ENCODE measurements around the gene PAQR7. TPM values are rescaled to one million over a fixed set of nuclear protein-coding genes. Genes with fewer than 3 reads are reported as not detected.
A peak's percentile ranks its signal among the peaks of the same experiment; 100 is the strongest.

Gene PAQR7
- total RNA-seq, 1 experiment from 2014 or later = 7.9 TPM

DNA sequence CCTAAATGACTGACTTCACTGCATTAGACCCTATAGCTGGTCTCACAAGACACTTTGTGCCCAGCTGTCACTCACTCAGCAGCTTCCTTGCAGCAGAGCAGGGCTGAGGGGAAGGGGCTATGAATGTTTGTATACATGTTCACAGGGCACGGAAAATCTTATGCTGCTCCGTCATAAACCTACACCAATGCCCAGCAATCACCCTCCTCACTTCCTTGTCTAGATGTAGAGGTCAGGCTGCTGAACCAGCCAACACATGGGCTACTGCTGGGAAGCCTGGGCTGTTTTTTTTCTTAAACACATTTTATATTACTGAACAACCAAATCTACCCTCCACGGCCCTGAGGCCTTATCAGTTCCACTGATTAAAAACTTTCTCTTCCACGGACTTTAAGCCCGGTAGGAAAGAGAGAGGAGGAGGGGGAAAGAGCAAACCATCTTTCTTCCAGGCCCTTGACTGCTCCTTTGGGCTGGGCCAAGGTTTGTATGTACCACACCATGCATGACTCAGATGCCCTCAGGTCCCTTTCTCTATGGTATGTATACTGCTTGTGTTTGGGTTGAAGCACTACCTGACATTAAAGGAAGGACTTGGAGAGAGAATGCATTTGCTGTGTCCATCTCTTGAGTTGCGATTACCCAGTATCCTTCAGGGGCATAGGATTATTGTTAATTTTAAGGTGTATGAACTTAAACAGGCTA, 43.0 kb downstream of the PAQR7 start:
- Histone ChIP-seq H3K36me3 (replicated peaks; ENCODE audit: control insufficient read depth, insufficient read depth, low read length) (peaks cover 57% of the 10 kb centered on the region), H3K27me3 (ENCODE audit: control insufficient read depth, insufficient read depth, low read length) (no peaks in the 10 kb centered on the region), H3K4me3 (ENCODE audit: insufficient read depth, low read depth, low read length) (no peak overlapping the region)
- no peak for DNase-seq

DNA sequence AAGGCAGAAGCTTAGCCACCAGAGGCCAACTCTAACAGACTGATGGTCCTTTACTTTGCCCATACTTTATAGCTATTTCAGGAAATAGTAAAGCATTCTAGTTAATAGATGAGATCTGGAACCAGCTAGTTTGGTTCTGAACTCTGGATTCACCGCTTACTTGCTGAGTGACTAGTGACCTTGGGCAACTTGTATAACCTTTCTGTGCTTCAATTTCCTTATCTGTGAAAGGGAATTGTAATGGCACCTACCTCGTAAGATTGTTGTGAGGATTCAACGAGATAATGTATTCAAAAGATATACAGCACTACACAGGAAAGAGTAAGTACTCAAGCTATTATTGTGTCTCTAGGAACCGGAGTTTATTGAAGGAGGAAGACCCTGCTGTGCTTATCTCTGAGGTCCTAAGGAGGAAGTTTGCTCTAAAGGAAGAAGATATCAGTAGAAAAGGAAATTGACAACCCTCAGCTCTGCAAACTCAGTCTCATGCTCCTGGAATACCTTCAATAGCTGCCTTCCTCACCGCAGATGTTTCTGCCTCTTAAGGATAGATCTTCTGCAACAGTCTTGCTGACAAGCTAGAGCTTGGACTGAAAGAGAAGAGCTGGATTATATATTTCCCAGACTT, 43.8 kb downstream of the PAQR7 start:
- DNase-seq = no peak
- Histone ChIP-seq H3K27me3 (ENCODE audit: control insufficient read depth, insufficient read depth, low read length) (no peaks in the 10 kb centered on the region), H3K36me3 (replicated peaks; ENCODE audit: control insufficient read depth, insufficient read depth, low read length) (peaks cover 56% of the 10 kb centered on the region), H3K4me3 (ENCODE audit: insufficient read depth, low read depth, low read length) (no peak overlapping the region)

DNA sequence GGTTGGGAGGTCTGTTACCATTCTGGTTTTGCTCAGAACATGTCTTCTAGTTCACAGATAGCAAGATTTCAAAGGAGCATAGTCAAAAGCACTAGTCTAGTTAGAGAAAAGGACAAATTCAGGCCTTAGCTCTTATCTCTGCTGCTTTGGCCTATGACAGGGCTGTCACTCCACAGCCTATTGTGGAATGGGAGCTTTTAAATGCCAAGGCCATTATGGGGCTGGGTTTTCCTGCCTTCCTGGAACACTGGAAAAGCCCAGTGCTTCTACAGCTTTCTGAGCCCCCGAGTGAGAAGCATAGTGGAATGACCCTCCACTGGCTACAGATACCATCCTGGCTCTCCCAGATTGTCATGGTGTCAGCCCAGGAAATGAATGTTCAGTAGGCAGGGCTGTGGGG, 46.5 kb downstream of the PAQR7 start:
- Histone ChIP-seq H3K36me3 (replicated peaks; ENCODE audit: control insufficient read depth, insufficient read depth, low read length) (peaks cover 42% of the 10 kb centered on the region), H3K27me3 (ENCODE audit: control insufficient read depth, insufficient read depth, low read length) (no peaks in the 10 kb centered on the region), H3K4me3 (ENCODE audit: insufficient read depth, low read depth, low read length) (no peak overlapping the region)
- DNase-seq = no peak

- Histone ChIP-seq H3K36me3 (replicated peaks; ENCODE audit: control insufficient read depth, insufficient read depth, low read length) (peaks cover 42% of the 10 kb centered on the region), H3K27me3 (ENCODE audit: control insufficient read depth, insufficient read depth, low read length) (no peaks in the 10 kb centered on the region), H3K4me3 (ENCODE audit: insufficient read depth, low read depth, low read length) (no peak overlapping the region)
- DNase-seq = no peak
These were observed 47.0 kb downstream of the PAQR7 start for GRCh38 chr1:25828491-25828890.

GRCh38 chr1:25826571-25826970, 48.9 kb downstream of the PAQR7 start:
- Histone ChIP-seq H3K36me3 (replicated peaks; ENCODE audit: control insufficient read depth, insufficient read depth, low read length) (peaks cover 30% of the 10 kb centered on the region), H3K4me3 (ENCODE audit: insufficient read depth, low read depth, low read length) (no peak overlapping the region), H3K27me3 (ENCODE audit: control insufficient read depth, insufficient read depth, low read length) (no peaks in the 10 kb centered on the region)
- DNase-seq = no peak

- H3K4me3 ChIP-seq (ENCODE audit: insufficient read depth, low read depth, low read length) = no peak overlapping the region
- H3K27me3 ChIP-seq (ENCODE audit: control insufficient read depth, insufficient read depth, low read length) = 0 out of 2 replicates have a peak, but pooled peaks cover 2% of the 10 kb centered on the region
- no peak for DNase-seq
- H3K36me3 ChIP-seq (replicated peaks; ENCODE audit: control insufficient read depth, insufficient read depth, low read length) = peaks cover 21% of the 10 kb centered on the region
These were observed 49.9 kb downstream of the PAQR7 start for GRCh38 chr1:25825605-25826004.

DNA sequence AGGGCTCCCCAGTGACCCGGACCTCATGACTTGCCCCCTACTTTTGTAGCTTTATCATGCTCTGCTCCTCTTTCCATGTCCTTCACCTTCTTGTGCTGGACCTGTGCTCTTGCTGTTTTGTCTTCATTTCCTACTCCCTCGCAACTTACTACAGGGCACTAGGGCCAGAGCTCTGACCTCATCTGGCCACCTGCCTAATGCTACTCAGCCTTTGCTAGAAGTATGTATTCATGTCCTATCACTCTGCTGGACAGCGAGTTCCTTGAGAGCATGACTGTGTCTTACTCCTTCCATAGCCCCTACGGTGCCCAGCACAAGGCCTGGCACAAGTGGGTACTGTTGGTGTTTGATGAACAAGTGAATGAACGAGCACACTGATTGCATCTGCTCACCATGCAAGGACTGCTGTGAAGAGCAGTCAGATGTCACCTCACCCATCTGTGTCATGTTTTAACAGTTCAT, 53.8 kb downstream of the PAQR7 start:
- Histone ChIP-seq H3K4me3 (ENCODE audit: insufficient read depth, low read depth, low read length) (no peak overlapping the region), H3K27me3 (ENCODE audit: control insufficient read depth, insufficient read depth, low read length) (0 out of 2 replicates have a peak, but pooled peaks cover 2% of the 10 kb centered on the region), H3K36me3 (replicated peaks; ENCODE audit: control insufficient read depth, insufficient read depth, low read length) (no peaks in the 10 kb centered on the region)
- no peak for DNase-seq

DNA sequence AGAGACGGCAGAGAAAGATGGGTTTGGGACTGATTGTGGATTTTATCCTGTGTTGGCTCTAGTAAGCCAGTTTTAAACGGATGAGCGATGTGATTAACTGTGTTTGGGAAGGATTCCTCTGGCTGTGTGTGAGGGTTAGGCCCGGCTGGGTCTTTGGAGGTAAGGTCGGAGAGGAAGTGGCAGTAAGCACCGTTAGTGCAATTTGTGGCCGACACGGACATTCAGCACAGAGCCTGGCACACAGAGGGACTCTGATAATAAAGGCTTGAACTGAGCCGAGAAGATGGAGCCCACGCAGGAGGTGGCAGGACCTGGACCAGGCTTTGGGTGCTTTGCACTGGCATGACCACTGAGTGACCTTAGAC, 54.4 kb downstream of the PAQR7 start:
- no peaks in the 10 kb centered on the region for H3K36me3 ChIP-seq (replicated peaks; ENCODE audit: control insufficient read depth, insufficient read depth, low read length)
- no peak for DNase-seq
- H3K27me3 ChIP-seq (ENCODE audit: control insufficient read depth, insufficient read depth, low read length) = 0 out of 2 replicates have a peak, but pooled peaks cover 2% of the 10 kb centered on the region
- peak overlapping the region; percentile 97 for H3K4me3 ChIP-seq (ENCODE audit: insufficient read depth, low read depth, low read length)

DNA sequence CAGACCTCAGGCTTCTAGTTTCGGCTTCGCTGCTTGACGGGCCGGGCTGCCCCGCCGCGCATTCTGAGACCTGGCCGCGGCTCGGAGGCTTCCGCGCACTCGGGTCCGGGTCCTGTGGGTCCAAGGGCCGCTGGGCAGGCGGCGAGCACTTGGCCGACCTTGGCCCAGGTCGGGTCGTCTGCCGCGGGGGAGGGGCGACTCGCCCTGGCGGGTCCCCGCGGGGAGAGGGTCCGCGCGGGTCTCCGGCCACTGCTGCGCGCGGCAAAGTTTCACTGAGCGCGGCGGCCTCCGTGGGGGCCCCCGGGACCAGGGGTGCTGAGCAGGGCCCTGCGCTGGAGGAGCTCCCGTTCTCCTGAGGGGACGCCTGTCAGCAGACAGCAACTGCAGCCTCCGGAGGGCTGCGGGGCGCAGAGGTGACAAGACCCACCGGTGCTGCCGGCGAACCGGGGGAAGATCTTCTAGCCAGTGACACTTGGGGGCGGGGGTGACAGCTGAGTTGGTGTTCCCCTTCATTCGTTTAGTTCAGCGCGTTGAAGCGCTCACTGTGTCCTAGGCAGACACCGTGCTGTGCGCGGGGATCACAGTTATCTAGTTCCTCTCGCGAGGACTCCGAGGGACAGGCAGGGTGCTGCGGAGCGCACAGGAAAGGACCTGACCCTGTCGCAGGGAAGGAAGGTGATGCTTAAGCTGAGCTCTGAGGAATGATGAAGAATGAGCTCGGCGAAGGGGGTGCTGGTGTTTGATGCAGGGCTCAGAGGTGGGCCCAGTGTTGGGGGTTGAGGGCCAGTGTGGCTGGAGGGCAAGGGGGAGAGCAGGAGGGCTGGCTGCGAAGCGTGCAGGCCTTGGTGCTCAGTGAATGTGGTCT, 55.0 kb downstream of the PAQR7 start:
- Histone ChIP-seq H3K4me3 (ENCODE audit: insufficient read depth, low read depth, low read length) (peak overlapping the region; percentile 97), H3K27me3 (ENCODE audit: control insufficient read depth, insufficient read depth, low read length) (0 out of 2 replicates have a peak, but pooled peaks cover 2% of the 10 kb centered on the region), H3K36me3 (replicated peaks; ENCODE audit: control insufficient read depth, insufficient read depth, low read length) (no peaks in the 10 kb centered on the region)
- DNase-seq = peak; percentile 87

GRCh38 chr1:25819491-25820246, 55.8 kb downstream of the PAQR7 start, which contains the start of gene MTFR1L:
Gene MTFR1L (plus strand): TSS chr1:25819954. CDS start chr1:25823105, 3,151 bp downstream.
- peak; percentile 99 for DNase-seq
- 0 out of 2 replicates have a peak, but pooled peaks cover 2% of the 10 kb centered on the region for H3K27me3 ChIP-seq (ENCODE audit: control insufficient read depth, insufficient read depth, low read length)
- H3K36me3 ChIP-seq (replicated peaks; ENCODE audit: control insufficient read depth, insufficient read depth, low read length) = no peaks in the 10 kb centered on the region

DNA sequence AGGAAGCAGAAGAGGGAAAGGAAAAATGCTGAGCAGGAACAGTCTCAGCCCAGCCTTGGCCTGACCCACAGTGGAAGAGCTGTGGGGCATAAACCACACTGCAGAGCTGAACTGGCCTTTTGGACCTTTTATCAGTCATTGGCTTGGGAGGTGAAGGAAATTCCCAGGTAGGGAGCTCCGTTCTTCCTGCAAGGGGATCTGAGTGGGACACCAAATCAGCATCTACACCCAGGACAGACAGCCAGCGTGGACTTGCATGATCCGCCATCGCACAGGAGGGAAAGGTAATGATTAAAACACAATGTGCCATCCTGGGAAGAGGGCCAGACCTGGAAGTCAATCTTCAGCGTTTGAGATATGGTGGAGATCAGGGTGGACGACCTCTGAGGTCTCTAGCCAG, 56.9 kb downstream of the PAQR7 start:
- H3K36me3 ChIP-seq (replicated peaks; ENCODE audit: control insufficient read depth, insufficient read depth, low read length) = peaks cover 8% of the 10 kb centered on the region
- H3K27me3 ChIP-seq (ENCODE audit: control insufficient read depth, insufficient read depth, low read length) = 0 out of 2 replicates have a peak, but pooled peaks cover 2% of the 10 kb centered on the region
- no peak overlapping the region for H3K4me3 ChIP-seq (ENCODE audit: insufficient read depth, low read depth, low read length)
- DNase-seq = no peak

More at GRCh38 chr1:25819491-25820246, 55.8 kb downstream of the PAQR7 start, which contains the start of gene MTFR1L:
- H3K4me3 ChIP-seq (ENCODE audit: insufficient read depth, low read depth, low read length) = peak within 1 kb of the TSS; percentile 97

DNA sequence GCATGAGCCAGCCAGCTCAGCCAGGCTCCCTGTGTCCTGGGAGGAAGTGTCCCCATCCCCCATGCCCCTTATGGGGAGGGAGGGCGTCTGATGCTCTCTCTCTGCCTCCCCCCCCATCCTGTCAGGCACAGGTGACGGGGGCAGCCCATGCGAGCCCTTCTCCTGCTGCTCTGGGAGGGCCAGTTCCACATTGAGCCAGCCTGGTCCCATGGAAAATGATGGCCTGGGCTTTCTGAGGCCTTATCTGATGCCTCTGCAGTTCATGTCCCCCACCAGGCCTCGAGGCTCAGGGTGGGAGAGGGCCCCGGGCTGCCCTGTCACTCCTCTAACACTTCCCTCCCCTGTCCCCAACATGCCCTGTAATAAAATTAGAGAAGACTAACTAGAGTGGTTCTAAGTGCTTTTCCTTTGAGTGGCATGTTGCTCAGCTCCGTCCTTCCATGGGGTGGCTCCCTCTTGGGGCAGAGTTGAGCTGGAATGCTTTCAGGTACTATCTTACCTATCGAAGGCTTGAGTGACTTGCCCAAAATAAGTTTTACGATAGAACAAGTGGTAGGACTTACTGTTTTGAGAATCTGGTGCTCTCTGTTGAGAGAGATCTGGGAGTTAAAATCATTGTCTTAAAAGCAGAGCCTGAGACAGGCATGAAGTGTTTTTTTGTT, 57.5 kb downstream of the PAQR7 start:
- Histone ChIP-seq H3K36me3 (replicated peaks; ENCODE audit: control insufficient read depth, insufficient read depth, low read length) (peaks cover 8% of the 10 kb centered on the region), H3K27me3 (ENCODE audit: control insufficient read depth, insufficient read depth, low read length) (0 out of 2 replicates have a peak, but pooled peaks cover 2% of the 10 kb centered on the region), H3K4me3 (ENCODE audit: insufficient read depth, low read depth, low read length) (no peak overlapping the region)
- peak; percentile 84 for DNase-seq

DNA sequence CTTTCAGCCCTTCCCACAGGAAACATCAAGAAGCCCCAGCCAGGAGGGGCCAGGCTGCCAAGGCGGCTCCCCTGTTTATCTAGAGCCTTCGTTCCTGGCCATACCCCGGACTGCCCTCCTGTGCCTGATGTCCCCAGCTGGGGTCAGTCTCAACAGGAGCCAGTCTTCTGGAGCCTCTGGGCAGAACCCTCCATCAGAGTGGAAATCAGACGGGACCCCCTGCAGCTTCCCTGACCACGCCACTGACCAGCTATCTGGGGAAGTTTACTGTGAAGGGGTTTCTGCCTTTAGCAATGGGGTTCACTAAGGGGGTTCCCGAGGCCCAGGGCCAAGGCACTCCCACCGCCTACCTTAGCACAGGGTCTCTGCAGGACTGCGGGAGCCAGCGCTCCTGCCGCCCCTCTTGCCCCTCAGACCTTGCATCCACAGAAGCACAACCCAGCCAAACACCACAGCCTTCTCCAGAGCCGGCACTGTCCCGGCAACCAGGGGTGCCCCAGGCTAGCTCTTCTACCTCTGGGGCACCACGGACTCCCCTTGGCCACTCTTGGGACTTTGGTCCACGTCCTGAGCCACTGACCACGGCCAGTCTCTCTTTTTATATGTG, 59.3 kb downstream of the PAQR7 start:
- peaks cover 9% of the 10 kb centered on the region for H3K36me3 ChIP-seq (replicated peaks; ENCODE audit: control insufficient read depth, insufficient read depth, low read length)
- H3K4me3 ChIP-seq (ENCODE audit: insufficient read depth, low read depth, low read length) = no peak overlapping the region
- no peaks in the 10 kb centered on the region for H3K27me3 ChIP-seq (ENCODE audit: control insufficient read depth, insufficient read depth, low read length)
- peak; percentile 45 for DNase-seq
